ENCODE results near the gene C22orf23. TPM values are rescaled to one million over a fixed set of nuclear protein-coding genes. Genes with fewer than 3 reads are reported as not detected.

The C22orf23 gene
- total and polyA plus RNA-seq, 2 experiments from 2014 or later, result 0.80 to 2.5 TPM

DNA sequence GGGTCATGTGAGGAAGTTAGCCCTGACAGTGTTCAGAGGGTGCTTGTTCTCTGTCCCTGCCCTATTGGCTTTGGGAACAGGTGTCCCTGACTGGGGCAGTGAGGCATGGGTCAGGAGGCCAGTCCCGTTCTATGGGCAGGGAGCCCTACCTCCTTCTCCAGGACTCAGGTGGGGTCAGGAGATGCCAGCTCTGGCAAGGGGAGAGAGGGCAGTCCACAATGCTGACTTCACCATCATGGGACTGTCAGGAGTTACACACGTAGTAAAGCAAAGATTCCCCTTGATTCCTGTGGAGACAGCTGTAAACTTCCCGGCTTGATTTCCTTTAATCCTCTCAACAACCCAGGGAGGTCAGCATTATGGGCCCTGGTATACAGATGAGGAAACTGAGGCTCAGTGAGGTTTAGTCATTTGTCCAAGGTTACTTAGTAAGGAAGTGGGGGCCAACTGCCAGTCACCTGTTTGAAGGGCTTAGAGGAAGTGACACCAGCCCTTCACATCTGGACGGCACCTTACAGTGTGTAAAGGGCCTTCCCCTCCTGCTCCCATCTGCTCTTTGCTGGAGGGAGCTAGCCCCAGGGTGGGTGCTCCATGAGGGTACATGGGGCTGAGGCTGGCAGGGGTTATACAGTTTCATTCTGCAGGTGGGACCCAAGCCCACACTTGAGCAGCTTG lies 35.4 kb downstream of the C22orf23 start:
- Histone ChIP-seq H3K9me3 (ENCODE audit: low read depth) (no peaks in the 10 kb centered on the region), H3K4me3 (no peak overlapping the region), H3K36me3 (peaks cover 5% of the 10 kb centered on the region), H3K27me3 (no peaks in the 10 kb centered on the region), H3K27ac (no peak overlapping the region), H3K4me1 (ENCODE audit: low read depth) (no peaks in the 10 kb centered on the region)
- TF ChIP-seq CTCF (IDR thresholded peaks at IDR 0.05; ENCODE audit: low read depth, low read length), result no peak
- DNase-seq (ENCODE audit: low read depth in 1 of 2, low spot score in 1 of 2), result no peak

- Histone ChIP-seq H3K27ac (no peak overlapping the region), H3K4me3 (no peak overlapping the region), H3K9me3 (ENCODE audit: low read depth) (no peaks in the 10 kb centered on the region), H3K4me1 (ENCODE audit: low read depth) (peaks cover 3% of the 10 kb centered on the region), H3K36me3 (peaks cover 3% of the 10 kb centered on the region), H3K27me3 (no peaks in the 10 kb centered on the region)
- TF ChIP-seq CTCF (IDR thresholded peaks at IDR 0.05; ENCODE audit: low read depth, low read length), result no peak
- no peak for DNase-seq (ENCODE audit: low read depth in 1 of 2, low spot score in 1 of 2)
These were observed 37.1 kb downstream of the C22orf23 start for GRCh38 chr22:37916311-37916710.

DNA sequence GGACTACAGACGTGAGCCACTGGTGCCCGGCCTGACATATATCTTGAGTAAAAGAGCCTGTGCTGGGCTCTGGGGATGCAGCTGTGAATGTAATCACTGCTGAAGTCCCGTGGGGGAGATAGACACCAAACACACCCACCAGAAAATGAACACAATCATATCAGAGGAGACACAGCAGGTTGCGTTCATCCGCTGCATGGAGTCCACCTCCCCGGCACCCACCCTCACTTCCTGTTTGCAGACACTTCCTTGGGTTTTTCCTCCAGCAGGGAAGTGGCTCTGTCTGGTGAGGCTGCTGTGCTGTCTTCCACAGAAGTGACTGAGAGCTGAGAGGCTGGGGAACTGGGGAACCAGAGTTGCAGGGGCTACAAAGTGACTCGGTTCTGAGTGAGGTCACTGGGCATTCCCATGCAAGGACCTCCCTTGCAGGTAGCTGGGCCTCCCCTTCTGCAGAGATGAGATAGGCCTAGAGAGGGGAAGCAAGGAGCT lies 40.1 kb downstream of the C22orf23 start:
- no peak overlapping the region for H3K27ac ChIP-seq
- H3K4me1 ChIP-seq (ENCODE audit: low read depth), result peaks cover 15% of the 10 kb centered on the region
- TF ChIP-seq CTCF (IDR thresholded peaks at IDR 0.05; ENCODE audit: low read depth, low read length), result no peak
- H3K9me3 ChIP-seq (ENCODE audit: low read depth), result no peaks in the 10 kb centered on the region
- H3K36me3 ChIP-seq, result no peaks in the 10 kb centered on the region
- DNase-seq (ENCODE audit: low read depth in 1 of 2, low spot score in 1 of 2), result no peak
- no peaks in the 10 kb centered on the region for H3K27me3 ChIP-seq
- no peak overlapping the region for H3K4me3 ChIP-seq

- Histone ChIP-seq H3K9me3 (ENCODE audit: low read depth) (no peaks in the 10 kb centered on the region), H3K27ac (no peak overlapping the region), H3K4me3 (no peak overlapping the region), H3K27me3 (no peaks in the 10 kb centered on the region), H3K4me1 (ENCODE audit: low read depth) (peaks cover 16% of the 10 kb centered on the region), H3K36me3 (no peaks in the 10 kb centered on the region)
- no peak for DNase-seq (ENCODE audit: low read depth in 1 of 2, low spot score in 1 of 2)
- no peak for TF ChIP-seq CTCF (IDR thresholded peaks at IDR 0.05; ENCODE audit: low read depth, low read length)
These were observed 41.2 kb downstream of the C22orf23 start for GRCh38 chr22:37912171-37912570.

DNA sequence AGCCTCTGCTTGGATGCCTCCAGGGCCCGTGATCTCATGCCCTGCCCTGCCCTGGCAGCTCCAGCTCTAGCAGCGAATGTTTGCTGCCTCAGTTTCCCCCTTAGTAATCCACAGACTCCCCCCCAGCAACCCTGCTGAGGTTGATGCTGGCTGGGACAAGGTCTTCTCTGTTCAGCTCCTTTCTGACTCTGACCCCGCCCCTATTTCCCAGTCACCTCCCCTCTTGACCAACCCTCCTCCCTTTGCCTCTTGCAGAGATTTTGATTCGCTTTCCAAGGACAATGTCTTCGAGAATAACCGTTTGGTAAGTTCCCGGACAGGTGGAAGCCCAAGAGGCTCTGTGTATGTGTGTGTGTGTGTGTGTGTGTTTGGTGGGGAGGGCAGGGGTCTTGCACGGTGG lies 41.7 kb downstream of the C22orf23 start:
- Histone ChIP-seq H3K4me3 (no peak overlapping the region), H3K27ac (no peak overlapping the region), H3K27me3 (no peaks in the 10 kb centered on the region), H3K9me3 (ENCODE audit: low read depth) (no peaks in the 10 kb centered on the region), H3K36me3 (no peaks in the 10 kb centered on the region), H3K4me1 (ENCODE audit: low read depth) (peaks cover 20% of the 10 kb centered on the region)
- no peak for DNase-seq (ENCODE audit: low read depth in 1 of 2, low spot score in 1 of 2)
- no peak for TF ChIP-seq CTCF (IDR thresholded peaks at IDR 0.05; ENCODE audit: low read depth, low read length)

All from cardiac muscle cell (in vitro differentiated cells and primary cell).